Mesenteric fat pad (tissue), 1 donor: ENCODE measurements around the gene MT1H. TPM values are rescaled to one million over a fixed set of nuclear protein-coding genes. Genes with fewer than 3 reads are reported as not detected.
"Not testable (repeated sequence)": the region's sequence is repeated elsewhere in the genome, so short reads cannot be mapped to it uniquely, and the experiment has no call there.

ENCODE experiments used
- DNase-seq: peaks from one replicate; pipeline ENCODE4 v3.0.0-alpha.2; 2020; ENCODE audit warnings: low spot score
- total RNA-seq: library from RNA; stranded (reverse); fragmentation: NEBNext Ultra II Directional; extraction: Animal tissue kit (Norgen Biotek cat#: 25700); gene quantifications from one replicate; pipeline ENCODE4 v1.2.1, GENCODE V29; 2021
- donor health status: DM: yes; HTN: yes; CAD: no.

MT1H gene
- total RNA-seq, 1 donor from 2014 or later, result 0.58 TPM

- no peak for DNase-seq
Measured at GRCh38 chr16:56664506-56664905, 5.1 kb upstream of the MT1H start.

DNA sequence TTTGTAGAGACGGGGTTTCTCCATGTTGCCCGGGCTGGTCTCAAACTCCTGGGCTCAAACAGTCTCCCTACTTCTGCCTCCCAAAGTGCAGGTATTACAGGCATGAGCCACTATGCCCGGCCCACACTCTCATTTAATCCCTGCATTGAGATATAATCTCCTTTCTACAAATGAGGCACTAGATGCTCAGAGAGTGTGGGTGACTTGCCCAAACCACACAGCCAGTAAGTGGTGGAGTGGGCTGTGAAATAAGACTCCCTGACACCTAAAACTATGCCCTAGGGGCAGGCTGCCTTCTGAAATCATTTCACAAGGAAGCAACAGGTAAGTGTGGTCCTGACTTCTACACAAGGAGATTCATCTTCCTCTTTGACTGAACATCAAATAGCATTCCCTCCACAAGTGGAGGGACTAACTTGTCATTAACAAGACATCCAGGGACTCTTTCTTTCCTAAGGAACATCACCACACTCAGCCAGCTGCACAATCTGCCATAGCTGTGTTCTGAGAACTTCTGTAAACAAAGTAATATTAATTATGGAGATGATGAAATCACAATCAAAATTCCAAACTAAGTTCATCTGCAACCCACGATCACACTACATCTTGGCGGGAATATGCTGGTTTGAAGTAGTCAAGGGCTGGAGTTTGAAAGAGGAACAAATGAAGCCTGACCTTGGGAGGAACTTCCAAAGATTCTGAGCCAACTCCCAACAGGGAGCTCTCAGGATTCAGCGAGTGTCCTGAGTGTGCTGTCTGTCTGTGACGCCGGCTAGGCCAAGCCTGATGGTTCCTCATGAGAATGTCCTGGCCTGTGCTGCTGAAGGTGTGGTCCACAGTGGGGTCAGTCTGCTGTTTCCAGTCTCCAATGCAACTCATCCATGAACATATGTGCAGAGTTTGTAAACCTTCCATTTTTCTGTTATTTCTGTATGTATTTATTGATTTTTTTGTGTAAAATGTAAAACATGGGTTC, 4.0 kb upstream of the MT1H start:
- DNase-seq, result not testable (repeated sequence)

DNA sequence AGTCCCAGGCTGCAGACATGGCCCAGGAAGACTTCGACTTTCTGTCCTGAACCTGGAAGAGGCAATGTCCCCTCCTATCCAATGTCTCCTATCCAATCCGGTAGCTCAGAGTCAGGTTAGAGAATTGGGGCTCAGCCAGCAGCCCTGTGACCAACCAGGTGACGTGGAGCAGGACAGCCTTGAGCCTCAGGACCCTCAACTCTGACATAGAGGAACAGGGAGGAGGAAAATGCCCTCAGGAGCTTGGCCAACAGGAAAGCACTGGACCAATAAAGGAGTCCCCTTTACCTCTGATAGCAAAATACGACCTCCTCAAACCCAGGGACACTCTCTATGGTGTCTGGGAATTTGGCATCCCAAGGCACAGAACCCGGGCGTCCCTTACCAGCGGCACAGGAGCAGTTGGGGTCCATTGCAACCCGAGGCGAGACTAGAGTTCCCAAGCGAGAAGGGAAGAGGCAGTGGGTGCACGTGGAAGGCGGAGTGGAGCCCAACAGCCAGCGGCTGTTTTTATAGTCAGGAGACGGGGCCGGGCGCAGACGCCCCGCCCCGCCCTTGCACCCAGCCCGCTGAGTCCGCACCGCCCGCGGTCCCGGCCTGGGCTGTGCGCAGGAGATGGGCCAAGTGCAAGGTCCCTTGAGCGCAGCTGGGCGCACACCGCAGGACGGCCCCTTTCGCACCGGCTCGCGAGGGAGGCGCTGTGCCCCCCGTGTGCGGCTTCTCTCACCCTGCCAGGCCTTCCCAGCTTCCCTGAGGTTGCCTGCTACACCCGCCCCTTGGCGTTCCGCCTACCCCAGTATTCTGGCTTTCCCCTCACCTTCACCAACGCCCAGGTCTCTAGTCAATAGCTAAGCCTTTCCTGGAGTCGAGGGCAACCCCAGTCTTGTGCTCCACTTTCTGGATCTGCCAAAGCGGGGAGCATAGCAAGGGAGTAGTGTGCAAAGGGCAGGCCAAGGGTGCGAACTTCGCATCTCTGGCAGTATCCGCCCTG, 1.7 kb upstream of the MT1H start, which contains the start of gene MT1G:
Gene MT1G (minus strand): TSS at position 485 of the 991 bp plus-strand sequence. CDS start 72 bp downstream, at position 413.
- no peak for DNase-seq

- DNase-seq, result no peak
Measured at GRCh38 chr16:56669840-56670619, 416 bp downstream of the MT1H start.

DNA sequence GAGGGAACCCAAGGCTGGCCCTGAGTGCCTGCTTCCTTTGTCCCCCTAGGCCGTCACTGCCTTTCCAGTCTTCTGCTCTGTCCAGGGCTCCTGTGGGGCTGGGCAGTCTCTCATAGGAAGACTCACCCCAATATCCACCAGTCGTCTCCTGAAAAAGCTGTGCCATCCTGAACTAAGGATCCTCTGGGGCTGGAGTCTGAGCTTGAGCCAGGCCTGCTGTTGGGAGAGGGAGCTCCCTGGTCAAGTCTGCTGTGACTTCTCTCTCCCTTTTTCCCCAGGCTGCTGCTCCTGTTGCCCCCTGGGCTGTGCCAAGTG, 963 bp downstream of the MT1H start:
- no peak for DNase-seq

GRCh38 chr16:56671691-56672090, 2.1 kb downstream of the MT1H start:
- DNase-seq, result not testable (repeated sequence)

DNA sequence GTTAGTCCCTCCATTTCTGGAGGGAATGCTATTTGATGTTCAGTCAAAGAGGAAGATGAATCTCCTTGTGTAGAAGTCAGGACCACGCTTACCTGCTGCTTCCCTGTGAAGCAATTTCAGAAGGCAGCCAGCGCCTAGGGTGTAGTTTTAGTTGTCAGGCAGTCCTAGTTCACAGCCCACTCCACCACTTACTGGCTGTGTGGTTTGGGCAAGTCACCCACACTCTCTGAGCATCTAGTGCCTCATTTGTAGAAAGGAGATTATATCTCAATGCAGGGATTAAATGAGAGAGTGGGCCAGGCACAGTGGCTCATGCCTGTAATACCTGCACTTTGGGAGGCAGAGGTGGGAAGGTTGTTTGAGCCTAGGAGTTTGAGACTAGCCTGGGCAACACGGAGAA, 2.6 kb downstream of the MT1H start:
- DNase-seq, result not testable (repeated sequence)

DNA sequence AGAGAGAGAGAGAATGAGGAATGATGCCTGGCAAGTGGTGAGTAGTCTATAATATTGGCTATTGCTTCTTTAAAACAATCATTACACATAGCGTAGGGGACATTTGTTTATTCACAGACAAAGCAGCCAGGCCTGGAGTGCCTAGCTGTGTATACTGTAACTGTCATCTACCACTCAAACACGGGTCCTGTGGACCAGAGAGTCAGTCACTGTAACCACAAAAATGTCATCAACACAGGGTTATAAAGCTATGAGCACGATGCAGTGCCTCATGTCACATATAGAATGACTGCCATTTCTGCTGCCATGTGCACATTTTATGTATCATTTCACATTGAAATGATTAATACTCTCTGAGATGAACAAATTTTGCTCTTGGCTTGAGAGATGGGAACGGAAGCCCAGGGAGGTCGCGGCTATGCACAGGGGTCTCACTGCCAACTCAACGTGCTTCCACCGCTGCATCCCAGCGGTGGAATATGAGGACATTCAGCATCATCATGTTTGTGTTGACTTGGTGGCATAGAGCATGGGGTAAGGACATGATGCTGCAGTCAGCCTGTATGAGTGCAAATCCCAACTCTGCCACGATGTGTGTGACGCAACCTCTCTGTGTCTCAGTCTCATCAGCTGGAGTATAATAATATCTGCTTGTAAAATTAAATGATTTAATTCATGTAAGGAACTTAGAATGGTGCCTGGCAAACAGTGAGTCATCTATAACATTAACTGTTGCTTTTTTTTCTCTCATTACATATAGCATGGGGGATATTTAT, 3.3 kb downstream of the MT1H start:
- no peak for DNase-seq

DNA sequence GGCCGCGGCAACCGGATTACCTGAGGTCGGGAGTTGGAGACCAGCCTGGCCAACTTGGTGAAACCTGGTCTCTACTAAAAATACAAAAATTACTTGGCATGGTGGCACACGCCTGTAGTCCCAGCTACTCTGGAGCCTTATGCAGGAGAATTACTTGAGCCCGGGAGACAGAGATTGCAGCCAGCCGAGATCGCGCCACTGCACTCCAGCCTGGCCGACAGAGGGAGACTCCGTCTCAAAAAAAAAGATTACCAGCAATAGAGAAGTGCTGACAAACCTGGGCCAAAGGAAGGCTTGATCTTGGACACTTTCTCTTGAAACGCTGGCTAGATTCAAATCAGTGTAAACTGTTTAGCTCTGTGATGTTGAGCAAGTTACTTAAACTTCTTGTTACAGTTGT, 4.3 kb downstream of the MT1H start:
- DNase-seq, result no peak

GRCh38 chr16:56674570-56674969, 5.0 kb downstream of the MT1H start:
- DNase-seq, result not testable (repeated sequence)

- no peak for DNase-seq
Measured at GRCh38 chr16:56675685-56676210, 6.1 kb downstream of the MT1H start.

- DNase-seq, result no peak
Measured at GRCh38 chr16:56677474-56677873, 7.9 kb downstream of the MT1H start.

DNA sequence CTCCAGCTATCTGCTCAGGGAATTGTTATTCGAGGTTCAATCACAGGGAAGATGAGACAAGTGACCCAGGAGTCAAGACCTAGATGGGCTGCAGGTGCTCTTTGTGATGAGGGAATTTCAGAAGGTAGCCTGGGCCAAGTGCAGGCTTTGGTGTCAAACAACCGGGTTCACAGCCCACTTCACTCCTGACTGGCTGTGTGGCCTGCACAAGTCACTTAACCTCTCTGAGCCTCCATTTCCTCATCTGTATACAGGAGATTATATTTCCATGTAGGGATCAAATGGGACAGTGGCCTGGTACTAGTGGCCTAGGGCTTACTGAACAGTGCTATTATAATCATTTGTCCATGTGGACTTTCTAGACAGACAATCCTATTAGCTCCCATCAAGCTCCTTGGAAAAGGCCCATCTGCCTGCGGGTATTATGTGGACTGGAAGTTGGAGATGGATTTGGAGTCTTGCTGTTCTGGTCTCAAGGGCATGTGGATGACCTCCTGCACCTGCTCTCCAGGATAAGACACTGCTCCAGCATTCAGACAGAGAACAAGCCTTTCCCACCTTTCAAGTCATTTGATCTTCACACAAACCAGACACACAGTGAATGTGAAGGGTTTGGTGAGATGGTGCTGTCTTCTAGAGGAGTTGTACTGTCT, 9.6 kb downstream of the MT1H start:
- DNase-seq, result no peak

DNA sequence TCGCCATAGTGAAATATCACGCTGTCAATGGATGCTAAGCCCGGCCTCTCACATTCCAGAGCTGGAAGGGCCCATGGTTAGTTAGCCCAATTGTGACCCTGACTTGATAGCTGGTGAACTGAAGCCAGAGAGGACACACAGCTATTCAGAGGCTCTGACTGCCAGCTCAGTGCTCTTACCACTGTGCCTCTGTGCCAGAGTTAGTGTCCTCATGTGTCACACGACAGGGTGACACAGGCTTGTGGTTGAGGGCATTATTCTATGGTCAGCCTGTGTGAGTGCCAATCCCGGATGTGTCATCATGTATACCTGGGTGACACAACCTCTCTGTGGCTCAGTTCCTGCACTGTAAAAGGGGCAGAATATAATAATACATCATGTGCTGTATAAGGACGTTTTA, 10.2 kb downstream of the MT1H start:
- DNase-seq, result no peak

DNA sequence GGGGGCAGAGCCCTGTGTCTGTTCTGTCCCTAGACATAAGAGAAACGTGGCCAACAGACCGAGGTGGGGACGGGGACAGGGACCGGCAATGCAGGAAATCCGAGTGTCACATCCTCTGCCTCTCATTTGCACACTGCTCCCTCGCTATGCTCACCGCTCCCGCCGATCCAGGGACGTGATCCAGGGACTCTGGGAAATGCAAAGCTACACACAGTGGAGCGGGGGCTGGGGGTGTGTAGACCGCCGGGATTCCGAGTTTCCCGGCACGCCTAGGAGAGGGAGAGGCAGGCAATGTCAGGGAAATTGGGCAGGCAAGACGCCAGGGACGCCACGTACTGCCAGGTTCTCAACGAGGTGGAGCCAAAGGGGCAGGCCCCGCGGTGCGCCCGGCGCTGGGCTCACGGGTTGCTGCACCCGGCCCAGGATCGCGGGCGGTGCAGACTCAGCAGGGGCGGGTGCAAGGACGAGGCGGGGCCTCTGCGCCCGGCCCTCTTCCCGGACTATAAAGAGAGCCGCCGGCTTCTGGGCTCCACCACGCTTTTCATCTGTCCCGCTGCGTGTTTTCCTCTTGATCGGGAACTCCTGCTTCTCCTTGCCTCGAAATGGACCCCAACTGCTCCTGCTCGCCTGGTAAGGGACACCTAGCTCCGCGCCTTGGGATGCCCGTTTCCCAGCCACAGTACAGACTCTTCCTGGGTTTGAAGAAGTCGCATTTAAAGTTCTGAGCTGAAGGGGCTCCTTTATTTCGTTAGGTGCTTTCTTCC, 12.5 kb downstream of the MT1H start, which contains the start of gene MT1X:
Gene MT1X (plus strand): TSS at position 532 of the 764 bp plus-strand sequence. CDS start 71 bp downstream, at position 603.
- DNase-seq, result peak; percentile 99

- no peak for DNase-seq
Measured at GRCh38 chr16:56682703-56683397, 13.2 kb downstream of the MT1H start.

DNA sequence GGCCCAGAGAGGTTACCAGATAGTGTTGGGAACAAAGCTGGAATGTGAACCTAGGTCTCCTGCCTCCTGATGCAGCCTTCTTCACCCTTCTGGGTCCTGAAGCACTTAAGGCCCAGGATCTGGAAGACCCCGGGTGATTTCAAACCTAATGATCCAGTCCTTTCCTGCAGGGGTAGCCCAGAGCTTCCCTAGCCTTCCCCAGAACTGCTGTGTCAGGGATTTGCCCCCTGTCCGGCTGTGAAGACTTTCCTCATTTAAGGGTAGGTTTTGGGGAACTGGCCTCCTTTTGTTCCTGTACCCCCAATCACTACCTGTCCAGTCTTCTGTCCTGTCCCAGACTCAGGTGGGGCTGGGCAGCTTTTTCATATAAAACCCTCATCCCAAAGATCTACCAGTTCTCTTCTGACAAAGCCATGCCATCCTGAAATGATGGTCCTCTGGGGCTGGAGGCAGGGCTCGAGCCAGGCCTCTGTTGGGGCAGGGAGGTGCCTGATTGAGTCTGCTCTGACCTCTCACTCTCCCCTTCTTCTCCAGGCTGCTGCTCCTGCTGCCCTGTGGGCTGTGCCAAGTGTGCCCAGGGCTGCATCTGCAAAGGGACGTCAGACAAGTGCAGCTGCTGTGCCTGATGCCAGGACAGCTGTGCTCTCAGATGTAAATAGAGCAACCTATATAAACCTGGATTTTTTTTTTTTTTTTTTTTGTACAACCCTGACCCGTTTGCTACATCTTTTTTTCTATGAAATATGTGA, 14.0 kb downstream of the MT1H start:
- DNase-seq, result no peak
